GM18951 (cell line): ENCODE results near the gene ATG10.

ENCODE experiments used
- POLR2A ChIP-seq: IDR thresholded peaks from 4 replicates; pipeline ENCODE4 v1.6.1; 2011; ENCODE audit warnings: mild to moderate bottlenecking; ENCODE audit not compliant: insufficient read length, insufficient read depth; ENCODE audit errors: extremely low read depth
- in situ Hi-C: fragments of 300-500 bp; cut with MboI; formaldehyde crosslinking; loops from one replicate; pipeline ENCODE4 v1.12.0; 2022; ENCODE audit warnings: low sequenced_read_pairs, mixed read lengths, inconsistent platforms; ENCODE audit not compliant: unreplicated experiment

ATG10 gene

GRCh38 chr5:82160948-82161347 lies 189.1 kb downstream of the ATG10 start:
- no peak for TF ChIP-seq POLR2A
- in situ Hi-C loops: no loop called here

DNA sequence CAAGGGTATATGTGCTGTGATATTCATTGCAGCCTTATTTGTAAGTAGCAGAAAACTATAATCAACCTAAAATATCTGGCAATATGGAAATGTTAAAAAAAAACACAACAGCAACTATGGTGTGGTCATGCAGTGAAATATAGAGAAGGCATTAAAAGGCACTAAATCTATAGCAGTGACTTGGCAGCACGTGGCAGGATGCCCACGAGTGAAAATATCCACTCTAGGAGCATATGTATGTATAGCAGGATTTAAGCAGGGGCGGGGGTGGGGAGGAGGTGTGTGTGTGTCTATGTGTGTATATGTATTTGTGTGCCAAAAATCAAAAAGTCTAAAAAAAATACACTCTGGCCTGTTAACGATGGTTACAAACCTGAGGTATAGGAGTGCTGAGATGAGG lies 190.8 kb downstream of the ATG10 start:
- TF ChIP-seq POLR2A: no peak
- in situ Hi-C loops: no loop called here

DNA sequence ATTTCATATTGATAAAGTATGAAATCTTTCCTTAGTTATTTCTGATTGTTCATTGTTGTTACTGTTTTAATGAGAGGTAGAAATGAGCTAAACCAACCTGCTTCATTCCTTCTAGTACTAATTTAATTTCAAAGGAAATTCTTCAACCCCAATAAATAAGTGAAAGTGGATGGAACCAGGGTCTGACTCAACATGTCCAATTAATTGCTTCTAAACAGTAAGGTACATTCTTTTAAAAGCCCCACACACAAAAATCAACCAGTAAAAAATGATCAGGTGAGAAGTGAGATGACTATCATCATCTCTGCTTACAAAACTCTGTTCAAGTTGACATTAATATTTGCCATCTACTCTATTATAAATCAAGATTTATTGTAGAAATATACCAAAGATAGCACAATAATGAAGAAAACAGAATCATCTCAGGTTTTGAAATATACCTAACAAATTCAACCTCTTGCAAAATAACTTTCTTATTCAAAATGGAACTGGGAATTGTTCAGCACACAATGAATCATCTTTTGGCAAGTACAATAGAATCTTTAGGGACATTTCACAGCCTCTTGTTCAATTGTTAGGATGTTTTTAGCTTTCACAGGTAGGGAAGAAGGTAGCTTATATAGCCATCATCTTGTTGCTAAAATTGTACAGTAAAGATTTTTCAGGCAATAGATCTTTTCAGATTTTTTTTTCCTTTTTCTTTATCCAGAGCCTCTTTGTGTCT lies 191.8 kb downstream of the ATG10 start:
- in situ Hi-C loops: no loop called here
- TF ChIP-seq POLR2A: no peak

DNA sequence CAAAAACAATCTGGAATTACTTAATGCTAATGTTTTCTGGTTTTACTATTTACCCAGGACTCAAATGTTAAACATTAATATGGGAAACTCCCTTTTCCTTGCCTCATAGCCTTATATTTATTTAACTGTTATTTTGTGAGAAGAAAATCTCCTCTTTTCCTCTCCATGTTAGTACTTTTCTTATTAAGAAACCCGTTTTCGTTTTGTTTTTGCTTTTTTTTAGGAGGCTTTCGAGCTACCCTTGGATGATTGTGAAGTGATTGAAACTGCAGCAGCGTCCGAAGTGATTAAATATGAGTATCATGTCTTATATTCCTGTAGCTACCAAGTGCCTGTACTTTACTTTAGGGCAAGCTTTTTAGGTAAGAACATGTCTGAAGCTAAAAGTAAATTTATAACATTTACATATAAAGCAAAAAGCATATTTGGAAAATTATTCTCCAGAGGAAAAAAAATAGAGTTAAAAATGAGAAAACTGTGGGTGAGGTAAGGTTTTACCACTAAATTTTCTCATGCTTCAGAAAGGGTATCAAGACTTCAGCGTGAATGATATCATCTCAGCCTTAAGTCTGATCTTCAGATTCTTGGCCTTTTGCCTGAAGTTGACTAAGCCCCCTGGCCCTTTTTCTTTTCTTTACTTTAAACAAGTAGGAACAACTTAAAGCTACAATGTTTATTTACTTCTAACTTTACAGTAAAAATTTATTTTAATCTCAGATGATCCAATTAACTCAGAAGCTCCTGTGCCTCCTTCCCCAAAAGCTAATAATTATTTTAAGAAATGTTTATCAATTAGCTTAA lies 192.6 kb downstream of the ATG10 start:
- TF ChIP-seq POLR2A: no peak
- in situ Hi-C loops: no loop called here

- TF ChIP-seq POLR2A: no peak
- in situ Hi-C loops: no loop called here
Observed at GRCh38 chr5:82164977-82165713, 193.3 kb downstream of the ATG10 start.

GRCh38 chr5:82165740-82166530 lies 194.1 kb downstream of the ATG10 start:
- in situ Hi-C loops: no loop called here
- no peak for TF ChIP-seq POLR2A

DNA sequence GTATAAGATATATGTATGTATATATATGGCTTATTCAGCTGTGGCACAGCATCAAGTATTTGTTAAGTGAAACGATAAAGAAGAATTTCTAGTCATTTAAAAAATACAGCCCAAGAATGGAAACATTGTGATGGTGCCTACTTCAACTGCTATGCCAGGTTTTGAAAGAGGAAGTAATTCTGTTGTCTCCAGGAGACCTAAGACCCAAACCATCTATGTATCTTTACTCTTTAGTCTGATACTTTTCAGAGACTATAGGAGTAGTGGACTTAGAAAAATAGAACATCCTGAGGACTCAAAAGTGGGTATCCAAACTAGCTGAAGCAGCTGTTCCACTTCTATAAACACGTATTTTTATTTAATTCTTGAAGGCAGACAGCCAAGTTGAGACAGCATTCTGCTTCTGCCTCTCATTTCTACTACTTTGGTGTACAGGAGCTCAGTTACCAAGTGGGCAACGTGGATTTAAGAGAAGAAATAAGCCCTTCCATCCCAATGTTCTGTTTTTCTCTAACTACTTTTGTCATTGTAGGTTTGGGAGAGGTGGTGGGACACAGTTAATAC lies 195.6 kb downstream of the ATG10 start:
- no peak for TF ChIP-seq POLR2A
- in situ Hi-C loops: no loop called here

DNA sequence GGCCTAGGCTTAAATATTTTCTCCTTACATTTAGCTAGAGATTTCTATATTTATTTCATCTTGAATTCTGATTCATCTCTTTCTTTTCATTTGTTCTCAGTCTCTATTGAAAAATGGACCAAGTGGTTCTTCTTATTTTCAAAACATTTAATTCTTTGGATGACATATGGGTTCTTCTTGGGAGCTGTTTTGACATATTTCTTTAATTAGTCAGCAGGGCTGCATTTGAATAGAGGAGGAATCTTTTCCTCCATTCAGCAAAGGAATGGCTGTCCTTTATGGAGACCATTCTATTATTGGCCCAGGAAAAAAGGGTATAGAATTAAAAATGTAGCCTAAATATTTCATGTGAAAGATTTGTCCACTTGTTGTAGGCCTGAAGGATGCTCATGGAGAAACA lies 196.5 kb downstream of the ATG10 start:
- TF ChIP-seq POLR2A: no peak
- in situ Hi-C loops: no loop called here

- in situ Hi-C loops: no loop called here
- no peak for TF ChIP-seq POLR2A
Observed at GRCh38 chr5:82169892-82170291, 198.1 kb downstream of the ATG10 start.

GRCh38 chr5:82174128-82174918 lies 202.5 kb downstream of the ATG10 start:
- in situ Hi-C loops: no loop called here
- TF ChIP-seq POLR2A: no peak

GRCh38 chr5:82174919-82175219 lies 203.0 kb downstream of the ATG10 start:
- in situ Hi-C loops: no loop called here
- TF ChIP-seq POLR2A: no peak

DNA sequence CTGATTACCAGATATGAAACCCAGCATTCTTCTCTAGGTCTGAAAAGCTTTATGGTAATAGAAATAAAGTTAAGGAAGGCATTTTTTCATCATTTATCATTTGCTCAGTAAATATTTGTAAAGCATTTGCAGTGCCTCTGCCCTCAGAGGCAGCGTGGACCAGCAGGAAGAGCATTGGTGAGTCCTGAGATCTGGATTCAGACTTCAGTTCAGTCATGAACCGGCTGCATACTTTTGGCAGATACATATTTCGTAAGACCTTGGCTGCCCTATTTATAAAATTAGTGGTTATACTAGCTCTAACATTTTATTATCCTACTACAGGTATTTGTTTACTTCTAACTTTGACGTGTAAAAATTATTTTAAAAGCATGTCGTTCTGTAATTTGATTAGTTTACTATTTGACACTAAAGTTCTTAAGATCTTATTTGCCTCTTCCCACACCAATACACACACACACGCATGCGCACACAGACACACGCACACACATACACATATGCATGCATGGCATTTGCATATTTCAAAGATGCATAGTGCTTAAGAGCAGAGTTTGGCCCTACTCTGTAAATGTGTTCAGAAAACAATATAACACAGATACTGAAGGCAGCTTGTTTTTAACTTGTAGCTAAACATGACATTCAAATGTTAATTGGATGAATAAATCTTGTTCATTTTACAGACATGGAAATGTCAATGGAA lies 204.4 kb downstream of the ATG10 start:
- in situ Hi-C loops: no loop called here
- no peak for TF ChIP-seq POLR2A

- in situ Hi-C loops: no loop called here
- no peak for TF ChIP-seq POLR2A
Observed at GRCh38 chr5:82178378-82178777, 206.6 kb downstream of the ATG10 start.
